Heart left ventricle (tissue), 13 donors: Measurements from ENCODE around the gene TRIM5.

ENCODE experiments used
- CTCF ChIP-seq, 12 donors: fragments of 200-600 bp; sonication (generic) in 4 of 12; IDR thresholded peaks; one replicate each; pipeline versions ENCODE4 v1.5.0 to v1.8.0; 2018 to 2022; ENCODE audit warnings: antibody characterized with exemption in 12 of 12, mild to moderate bottlenecking in 5 of 12
- POLR2A ChIP-seq, 2 donors: fragments of 450-650 bp; IDR thresholded peaks; one replicate each; pipeline ENCODE4 v1.6.1; 2017; ENCODE audit warnings: antibody characterized with exemption in 2 of 2, mild to moderate bottlenecking in 2 of 2, moderate library complexity in 2 of 2
- donor health status: ischemic (EF 13 %, LVEDD 7.1; RV severe dilation, severe dysfunction).
- donor health status: DM: no; HTN: yes; CAD: no.
- donor health status: DM: no; HTN: no; CAD: no.
- donor health status: ischemic (EF 25% LVEDD 6.9; RV normal size, moderate dysfunction).
- donor health status: ischemic (EF 25% LVEDD 5.7; RV mildly dilated, moderate dysfunction).
- donor health status: ischemic (EF 35%, LVEDD 5.7; RV mildly dilated, moderate dysfunction).
- donor health status: nonischemic (EF 11% LVEDD 7.7; RV severe dilation, severe dysfunction).
- donor health status: DM: yes; HTN: yes; CAD: no.
- donor health status: PGD.
- donor health status: ischemic (EF 29% LVEDD 5.4; RV normal size, mild dysfunction).
- donor health status: nonischemic (EF 23%, LVEDD 6.1; RV moderate dilation, normal function).

GRCh38 chr11:5695580-5695979 is 10.7 kb upstream of the TRIM5 start:
- TF ChIP-seq CTCF (IDR thresholded peaks at IDR 0.05) (no peak), POLR2A (IDR thresholded peaks at IDR 0.05) (no peak)
